Panc1 (cell line): ENCODE measurements around the gene SLC7A5.

Experiments
- POLR2AphosphoS5 ChIP-seq: IDR thresholded peaks from 2 replicates; pipeline ENCODE4 v1.6.1; 2012; ENCODE audit warnings: mild to moderate bottlenecking, low read depth, low read length, moderate library complexity
- SIN3A ChIP-seq: IDR thresholded peaks from 2 replicates; pipeline ENCODE4 v1.6.1; 2012; ENCODE audit warnings: low read depth, mild to moderate bottlenecking, low read length, moderate library complexity, borderline replicate concordance; ENCODE audit not compliant: insufficient read depth
- TF ChIP-seq, protein P1 (sequence below): fragments of 450-650 bp; IDR thresholded peaks from 2 replicates; pipeline ENCODE4 v1.5.1; 2017; ENCODE audit warnings: mild to moderate bottlenecking

- TF ChIP-seq, protein P1, sequence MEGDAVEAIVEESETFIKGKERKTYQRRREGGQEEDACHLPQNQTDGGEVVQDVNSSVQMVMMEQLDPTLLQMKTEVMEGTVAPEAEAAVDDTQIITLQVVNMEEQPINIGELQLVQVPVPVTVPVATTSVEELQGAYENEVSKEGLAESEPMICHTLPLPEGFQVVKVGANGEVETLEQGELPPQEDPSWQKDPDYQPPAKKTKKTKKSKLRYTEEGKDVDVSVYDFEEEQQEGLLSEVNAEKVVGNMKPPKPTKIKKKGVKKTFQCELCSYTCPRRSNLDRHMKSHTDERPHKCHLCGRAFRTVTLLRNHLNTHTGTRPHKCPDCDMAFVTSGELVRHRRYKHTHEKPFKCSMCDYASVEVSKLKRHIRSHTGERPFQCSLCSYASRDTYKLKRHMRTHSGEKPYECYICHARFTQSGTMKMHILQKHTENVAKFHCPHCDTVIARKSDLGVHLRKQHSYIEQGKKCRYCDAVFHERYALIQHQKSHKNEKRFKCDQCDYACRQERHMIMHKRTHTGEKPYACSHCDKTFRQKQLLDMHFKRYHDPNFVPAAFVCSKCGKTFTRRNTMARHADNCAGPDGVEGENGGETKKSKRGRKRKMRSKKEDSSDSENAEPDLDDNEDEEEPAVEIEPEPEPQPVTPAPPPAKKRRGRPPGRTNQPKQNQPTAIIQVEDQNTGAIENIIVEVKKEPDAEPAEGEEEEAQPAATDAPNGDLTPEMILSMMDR: no peak
- TF ChIP-seq POLR2AphosphoS5 (0 out of 2 replicates have a peak, but pooled peaks have one; percentile 30), SIN3A (no peak)
These were observed 34.4 kb downstream of the SLC7A5 start for GRCh38 chr16:87834668-87835473.
